Testis (tissue), 3 donors: ENCODE data around the gene STRN. TPM values are rescaled to one million over a fixed set of nuclear protein-coding genes. Genes with fewer than 3 reads are reported as not detected.

Experiments
- DNase-seq: peaks from one replicate; pipeline ENCODE4 v3.0.0-alpha.2; 2019
- H3K27ac ChIP-seq, 2 donors: fragments of 200-600 bp; sonication (generic); one replicate each; pipeline ENCODE4 v1.5.1; 2019
- H3K27me3 ChIP-seq: fragments of 200-600 bp; sonication (generic); one replicate; pipeline ENCODE4 v1.5.1; 2019
- H3K36me3 ChIP-seq: fragments of 200-600 bp; sonication (generic); one replicate; pipeline ENCODE4 v1.5.1; 2017; ENCODE audit warnings: low read depth; ENCODE audit errors: missing control alignments
- H3K4me1 ChIP-seq: fragments of 200-600 bp; sonication (generic); one replicate; pipeline ENCODE4 v1.5.1; 2019
- H3K4me3 ChIP-seq, 2 donors: fragments of 200-600 bp; sonication (generic); one replicate each; pipeline ENCODE4 v1.5.1; 2017 to 2019
- H3K9me3 ChIP-seq: fragments of 200-600 bp; sonication (generic); one replicate; pipeline ENCODE4 v1.5.1; 2017
- CTCF ChIP-seq, 3 experiments: fragments of 450-650 bp in 2 of 3; fragments of 200-600 bp in 1 of 3; sonication (generic) in 1 of 3; IDR thresholded peaks; one replicate each; pipeline ENCODE4 v1.5.1; 2016 to 2019; ENCODE audit warnings: antibody characterized with exemption in 3 of 3, mild to moderate bottlenecking in 2 of 3, moderate library complexity in 1 of 3
- POLR2A ChIP-seq: fragments of 450-650 bp; IDR thresholded peaks from one replicate; pipeline ENCODE4 v1.6.1; 2017; ENCODE audit warnings: antibody characterized with exemption, mild to moderate bottlenecking, moderate library complexity
- whole genome bisulfite sequencing, 2 donors: methylation state at CpG; one replicate each; pipeline ENCODE4 v1.1.5; 2018; 5-methylcytosine and 5-hydroxymethylcytosine counted together
- intact Hi-C: fragments of 100-400 bp; cut with DNase I; formaldehyde crosslinking; loops from one replicate; pipeline ENCODE4 v1.15.1; 2023; ENCODE audit warnings: low total_unique reads
- polyA plus RNA-seq: library from polyadenylated mRNA; stranded (reverse); fragments of 350-450 nt; fragmentation: Illumina TruSeq; extraction: RNeasy Lipid Tissue Mini Kit (QIAGEN cat#74804); gene quantifications from one replicate; pipeline ENCODE4 v1.2.3, GENCODE V29; 2014; ENCODE audit warnings: low read depth, low replicate concordance; ENCODE audit not compliant: insufficient read depth
- total RNA-seq, 2 donors: library from RNA; depleted of rRNA; stranded (reverse); fragments of >200 nt; gene quantifications; one replicate each; pipeline ENCODE4 v1.2.3, GENCODE V29; 2016

The STRN gene
- total and polyA plus RNA-seq, 3 donors from 2014 or later: 13.9 to 37.1 (median 34.8) TPM

GRCh38 chr2:36886664-36887063 lies 79.7 kb downstream of the STRN start:
- H3K27ac ChIP-seq: no peak overlapping the region
- WGBS, 2 donors: 95 to 100% methylated on average over 1 of the region's 1 CpG
- no peak for TF ChIP-seq CTCF (IDR thresholded peaks at IDR 0.05)
- TF ChIP-seq POLR2A: no peak
- no peaks in the 10 kb centered on the region for H3K4me1 ChIP-seq
- H3K27me3 ChIP-seq: no peaks in the 10 kb centered on the region
- no peak overlapping the region for H3K4me3 ChIP-seq
- intact Hi-C loops: no loop called here
- DNase-seq: no peak
- H3K9me3 ChIP-seq: no peaks in the 10 kb centered on the region
- no peaks in the 10 kb centered on the region for H3K36me3 ChIP-seq

DNA sequence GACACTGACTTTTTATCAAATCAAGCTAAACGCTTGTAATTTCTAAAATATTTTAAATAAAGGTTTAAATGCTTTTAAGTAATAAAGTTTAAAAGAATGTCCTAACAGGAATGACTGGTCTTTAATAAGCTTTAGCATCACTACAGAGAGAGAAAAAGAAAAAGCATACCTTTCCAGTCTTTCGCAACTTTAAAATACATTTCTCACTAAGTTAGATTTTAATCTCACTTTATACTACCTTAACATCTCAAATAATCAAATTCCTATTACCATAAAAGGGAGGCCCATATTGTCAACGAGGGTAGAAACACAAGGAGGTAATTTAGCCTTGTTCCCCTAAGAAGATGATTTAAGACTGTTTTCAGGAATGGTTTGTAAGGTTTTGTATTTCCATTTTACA lies 80.7 kb downstream of the STRN start:
- Histone ChIP-seq H3K27ac (no peak overlapping the region), H3K9me3 (no peaks in the 10 kb centered on the region), H3K4me3 (no peak overlapping the region), H3K27me3 (no peaks in the 10 kb centered on the region), H3K4me1 (no peaks in the 10 kb centered on the region), H3K36me3 (no peaks in the 10 kb centered on the region)
- 88 to 92% methylated on average over 3 of the region's 3 CpGs for WGBS, 2 donors
- intact Hi-C loops: no loop called here
- no peak for TF ChIP-seq CTCF (IDR thresholded peaks at IDR 0.05)
- TF ChIP-seq POLR2A: no peak
- DNase-seq: no peak

- no peak overlapping the region for H3K27ac ChIP-seq
- 92 to 96% methylated on average over 3 of the region's 3 CpGs for WGBS, 2 donors
- no peaks in the 10 kb centered on the region for H3K4me1 ChIP-seq
- no peak overlapping the region for H3K4me3 ChIP-seq
- no peaks in the 10 kb centered on the region for H3K27me3 ChIP-seq
- DNase-seq: no peak
- intact Hi-C loops: no loop called here
- no peaks in the 10 kb centered on the region for H3K36me3 ChIP-seq
- no peaks in the 10 kb centered on the region for H3K9me3 ChIP-seq
- TF ChIP-seq CTCF (IDR thresholded peaks at IDR 0.05) (no peak), POLR2A (no peak)
Observed at GRCh38 chr2:36882532-36882931, 83.8 kb downstream of the STRN start.

- 89 to 98% methylated on average over 1 of the region's 1 CpG for WGBS, 2 donors
- H3K36me3 ChIP-seq: no peaks in the 10 kb centered on the region
- no peak for DNase-seq
- intact Hi-C loops: no loop called here
- H3K27me3 ChIP-seq: no peaks in the 10 kb centered on the region
- H3K4me3 ChIP-seq: no peak overlapping the region
- H3K27ac ChIP-seq: no peak overlapping the region
- TF ChIP-seq POLR2A: no peak
- H3K9me3 ChIP-seq: no peaks in the 10 kb centered on the region
- H3K4me1 ChIP-seq: no peaks in the 10 kb centered on the region
Observed at GRCh38 chr2:36881816-36882215, 84.5 kb downstream of the STRN start.

- Histone ChIP-seq H3K36me3 (no peaks in the 10 kb centered on the region), H3K4me1 (no peaks in the 10 kb centered on the region), H3K27me3 (no peaks in the 10 kb centered on the region), H3K9me3 (no peaks in the 10 kb centered on the region), H3K27ac (no peak overlapping the region), H3K4me3 (no peak overlapping the region)
- DNase-seq: no peak
- WGBS, 2 donors: 92 to 95% methylated on average over 4 of the region's 4 CpGs
- intact Hi-C loops: no loop called here
- no peak for TF ChIP-seq CTCF (IDR thresholded peaks at IDR 0.05)
- TF ChIP-seq POLR2A: no peak
Observed at GRCh38 chr2:36878429-36878828, 87.9 kb downstream of the STRN start.
